ENCODE measurements around the gene SERPINA4.
A peak's percentile ranks its signal among the peaks of the same experiment; 100 is the strongest.

The SERPINA4 gene

DNA sequence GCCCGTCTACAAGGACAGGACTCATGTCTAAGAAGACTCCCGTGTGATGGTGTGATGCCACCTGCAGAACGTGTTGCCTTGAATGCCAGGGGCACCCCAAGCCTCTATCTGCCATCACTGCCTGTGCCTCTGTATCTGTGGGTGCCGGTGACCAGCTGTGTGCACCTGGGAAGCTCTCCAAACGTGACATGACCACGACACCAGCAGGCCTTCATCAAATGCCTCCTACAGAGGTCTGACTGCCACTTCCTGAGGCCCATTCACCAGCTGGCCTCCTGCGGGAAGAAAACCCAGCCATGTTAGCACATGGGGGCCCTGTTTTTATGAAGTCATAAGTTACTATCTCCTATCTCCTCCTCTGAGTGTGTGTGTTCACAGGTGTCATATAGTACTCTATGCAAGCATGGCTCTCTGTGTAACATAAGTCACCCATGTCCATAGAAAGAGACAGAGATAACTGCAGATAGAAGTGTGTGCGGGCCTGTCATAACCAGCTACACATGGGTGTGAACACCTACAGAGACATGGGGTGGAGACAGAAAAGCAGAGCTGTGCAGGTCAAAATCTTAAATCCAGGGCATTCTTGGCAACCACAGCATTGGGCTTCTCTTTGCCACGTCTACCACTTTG lies 18.3 kb upstream of the SERPINA4 start:
- DNase-seq (ENCODE audit: low spot score), result no peak

DNA sequence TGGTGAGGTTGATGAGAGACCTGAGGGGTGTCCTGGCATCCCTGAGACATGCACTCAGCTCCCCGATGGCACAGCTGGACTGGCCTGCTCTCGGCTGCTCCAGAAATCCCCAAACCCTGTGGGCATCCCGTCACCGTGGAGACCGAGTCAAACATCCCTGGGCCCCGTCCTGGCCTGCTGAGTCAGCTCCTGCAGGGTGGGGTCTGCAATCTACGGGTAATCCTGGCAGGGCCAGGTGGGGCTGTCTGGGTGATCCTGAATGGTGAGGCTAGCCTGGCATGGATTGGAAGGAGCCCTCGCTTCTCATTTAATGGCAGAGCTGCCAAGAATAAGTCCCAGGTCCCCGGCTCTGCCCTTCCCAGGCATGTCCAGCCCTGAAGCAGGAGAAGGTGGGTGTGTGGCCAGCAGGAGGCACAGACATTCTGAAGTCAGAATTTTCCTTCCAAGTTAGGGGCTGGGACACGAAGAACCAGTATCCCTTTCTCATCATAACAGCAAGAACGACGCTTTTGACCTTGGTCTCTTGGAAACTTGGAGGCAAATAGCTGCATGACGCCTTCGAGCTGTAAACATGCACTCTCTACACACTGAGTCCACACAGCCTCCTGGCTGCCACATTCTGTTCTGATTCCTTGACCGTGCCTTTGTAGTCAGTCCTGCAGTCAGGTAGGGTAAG lies 17.7 kb upstream of the SERPINA4 start:
- DNase-seq (ENCODE audit: low spot score), result no peak

DNA sequence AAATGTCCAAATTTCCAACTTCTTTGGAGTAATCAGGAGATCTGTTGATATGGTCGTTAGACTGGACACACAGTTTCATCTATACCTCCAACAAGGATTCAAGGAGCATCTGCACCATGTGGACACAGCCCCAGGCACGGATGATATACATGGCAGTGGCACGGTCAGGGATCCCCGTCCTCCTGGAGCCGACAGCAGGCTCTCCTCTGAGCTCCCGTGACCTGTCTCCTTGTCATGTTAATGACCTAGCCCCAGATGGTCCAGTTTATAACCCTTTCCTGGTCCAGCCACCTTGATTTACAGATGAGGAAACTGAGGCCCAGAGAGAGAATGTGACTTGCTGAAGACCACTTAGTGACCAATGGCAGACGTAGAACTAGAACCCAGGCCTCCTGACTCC lies 16.5 kb upstream of the SERPINA4 start:
- no peak for DNase-seq (ENCODE audit: low spot score)

DNA sequence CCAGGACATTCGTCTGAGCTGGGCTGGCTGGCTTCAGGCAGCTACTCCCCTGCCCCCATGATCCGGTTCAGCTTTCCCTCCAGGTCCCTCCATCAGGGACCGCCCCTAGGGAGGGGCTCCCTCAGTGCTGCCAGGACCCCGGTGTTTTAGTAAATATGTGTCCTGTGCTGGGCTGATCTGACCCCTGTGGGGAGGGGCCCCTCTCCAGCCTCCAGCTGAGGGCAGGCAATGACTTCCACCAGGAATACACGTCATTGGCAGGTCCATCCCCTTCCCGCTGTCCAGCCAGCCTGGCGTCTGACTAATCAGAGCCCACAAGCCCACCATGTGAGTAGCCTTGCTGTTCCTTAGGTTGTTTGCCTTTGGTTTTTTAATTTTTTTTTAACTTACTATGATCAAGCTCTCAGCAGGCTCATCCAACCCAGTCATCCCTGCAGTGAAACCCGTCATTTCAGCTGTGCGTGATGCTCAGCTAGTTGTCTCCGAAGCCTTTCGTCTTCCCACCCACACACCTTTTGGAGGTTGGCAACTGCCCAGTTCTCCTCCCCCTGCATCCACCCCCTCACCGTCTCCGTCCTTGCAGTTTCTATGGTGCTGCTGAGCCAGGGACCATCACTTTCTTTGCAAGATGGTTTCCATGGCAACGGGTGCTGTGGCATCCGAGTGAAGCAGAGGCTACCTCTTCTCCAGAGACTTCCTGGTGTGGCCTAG lies 16.0 kb upstream of the SERPINA4 start:
- DNase-seq (ENCODE audit: low spot score), result peak; percentile 8

DNA sequence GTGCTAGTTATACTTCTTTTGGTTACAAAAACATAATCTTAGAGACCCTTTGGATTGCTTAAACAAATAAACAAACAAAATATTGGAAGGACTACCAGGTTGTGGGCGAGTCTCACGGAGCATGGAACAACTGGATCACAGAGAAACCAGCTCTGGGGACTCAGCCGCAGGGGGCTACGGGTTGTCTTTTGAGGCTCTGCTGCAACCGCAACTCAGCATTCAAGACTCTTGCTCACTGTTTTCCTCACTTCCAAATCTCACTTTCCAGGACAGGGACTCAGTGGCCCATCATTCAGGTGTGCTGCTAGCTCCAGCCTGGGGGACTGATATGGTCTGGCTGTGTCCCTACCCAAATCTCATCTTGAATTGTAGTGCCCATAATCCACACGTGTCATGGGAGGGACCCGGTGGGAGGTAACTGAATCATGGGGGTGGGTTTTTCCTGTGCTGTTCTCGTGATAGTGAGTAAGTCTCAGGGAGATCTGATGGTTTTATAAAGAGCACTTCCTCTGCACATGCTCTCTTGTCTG lies 14.0 kb upstream of the SERPINA4 start:
- DNase-seq (ENCODE audit: low spot score), result no peak

DNA sequence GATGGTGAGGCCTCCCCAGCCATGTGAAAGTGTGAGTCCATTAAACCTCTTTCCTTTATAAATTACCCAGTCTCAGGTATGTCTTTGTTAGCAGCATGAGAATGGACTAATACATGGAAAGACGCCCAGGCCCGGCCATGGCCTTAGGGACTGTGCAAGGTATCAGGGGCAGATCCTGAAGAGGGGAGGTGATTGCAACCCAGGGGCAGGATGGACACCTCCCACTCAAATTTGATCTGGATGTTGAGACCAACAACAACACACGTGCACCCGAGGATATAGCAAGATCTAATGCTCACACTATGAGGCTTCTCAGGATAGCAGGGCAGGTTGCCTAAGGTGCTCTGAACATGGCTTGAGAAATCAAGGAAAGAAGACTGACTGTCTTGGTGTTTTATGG lies 13.5 kb upstream of the SERPINA4 start:
- no peak for DNase-seq (ENCODE audit: low spot score)

DNA sequence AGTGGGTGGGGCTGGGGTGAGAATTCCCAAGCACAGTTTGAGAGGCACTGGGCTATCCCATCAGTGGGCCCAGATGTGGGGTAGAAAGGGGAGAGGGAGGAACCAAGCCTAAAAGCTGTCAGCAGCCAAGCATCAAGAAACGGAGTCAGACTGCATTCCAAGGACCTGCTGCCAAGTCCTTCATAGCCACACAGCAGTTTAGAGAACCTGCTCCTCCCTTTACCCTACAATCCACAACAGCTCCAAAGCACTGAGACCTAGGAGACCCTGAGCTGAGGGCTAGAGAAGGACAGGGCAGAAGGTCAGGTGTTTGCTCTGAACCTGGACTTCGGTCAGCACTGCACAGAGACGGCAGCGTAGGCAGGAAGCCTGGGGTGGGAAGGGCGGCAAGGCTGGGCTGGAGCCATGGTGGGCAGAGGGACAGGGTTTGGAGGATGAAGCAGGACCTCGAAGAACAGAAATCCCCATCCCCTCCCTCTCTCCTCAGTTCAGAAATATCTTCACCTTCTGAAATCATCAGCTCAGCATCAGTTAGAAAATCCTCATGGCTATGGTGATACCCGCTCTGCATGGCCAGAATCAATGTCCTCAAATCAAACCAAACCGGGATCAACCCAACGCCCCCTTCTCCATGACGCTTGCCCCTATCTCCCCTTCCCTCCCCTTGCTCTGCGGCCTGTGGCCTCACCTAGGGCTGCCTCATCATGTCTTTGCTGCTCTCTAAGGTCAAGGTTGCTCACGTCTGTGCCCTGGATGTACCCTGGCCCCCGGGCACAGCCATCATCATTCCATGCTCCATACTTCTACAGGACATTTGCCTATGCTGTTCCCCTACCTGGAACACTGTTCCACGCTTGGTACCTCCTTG lies 12.9 kb upstream of the SERPINA4 start:
- DNase-seq (ENCODE audit: low spot score), result no peak

DNA sequence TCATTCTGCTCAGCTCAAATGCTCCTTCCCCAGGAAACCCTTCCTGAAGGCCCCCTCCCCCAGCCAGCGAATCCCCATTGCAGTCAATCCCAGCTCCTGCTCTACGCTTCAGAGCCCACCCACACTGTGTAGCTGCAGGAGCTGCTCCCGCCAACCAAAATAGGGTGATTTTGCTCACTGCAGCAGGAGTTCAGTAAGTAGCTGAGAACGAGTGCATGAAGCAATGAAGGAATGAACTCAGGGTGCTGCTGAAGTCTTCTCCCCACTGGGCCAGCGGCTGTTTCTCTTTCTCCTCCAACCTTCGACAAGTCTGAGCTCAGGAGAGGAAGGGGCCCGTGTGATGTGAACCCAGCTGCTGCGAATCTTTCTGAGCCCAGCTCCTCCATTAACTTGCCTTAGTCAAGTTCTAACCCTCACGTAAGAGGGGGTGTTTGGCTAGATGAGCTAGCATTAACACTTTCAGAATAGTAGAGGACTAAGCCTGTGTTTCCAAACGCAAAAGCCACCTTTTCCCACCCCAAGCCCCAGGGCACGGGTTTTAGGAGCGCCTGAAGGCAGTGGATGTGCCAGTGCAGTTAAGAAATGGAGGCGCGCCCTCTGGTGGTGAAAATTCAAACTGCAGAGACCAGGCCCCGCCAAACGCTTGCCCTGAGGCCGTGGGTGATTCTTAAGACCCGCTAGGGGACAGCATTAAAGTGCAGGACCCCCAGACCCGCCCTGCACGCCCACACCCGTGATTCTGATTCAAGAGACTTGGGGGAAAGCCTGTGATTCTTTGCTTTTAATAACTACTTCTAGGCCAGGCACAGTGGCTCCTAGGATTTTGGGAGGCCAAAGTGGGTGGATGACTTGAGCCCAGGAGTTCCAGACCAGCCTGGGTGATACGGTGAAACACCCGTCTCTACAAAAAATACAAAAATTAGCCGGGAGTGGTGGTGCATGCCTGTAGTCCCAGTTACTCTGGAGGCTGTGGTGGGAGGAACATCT lies 11.9 kb upstream of the SERPINA4 start:
- DNase-seq (ENCODE audit: low spot score), result peak; percentile 20

DNA sequence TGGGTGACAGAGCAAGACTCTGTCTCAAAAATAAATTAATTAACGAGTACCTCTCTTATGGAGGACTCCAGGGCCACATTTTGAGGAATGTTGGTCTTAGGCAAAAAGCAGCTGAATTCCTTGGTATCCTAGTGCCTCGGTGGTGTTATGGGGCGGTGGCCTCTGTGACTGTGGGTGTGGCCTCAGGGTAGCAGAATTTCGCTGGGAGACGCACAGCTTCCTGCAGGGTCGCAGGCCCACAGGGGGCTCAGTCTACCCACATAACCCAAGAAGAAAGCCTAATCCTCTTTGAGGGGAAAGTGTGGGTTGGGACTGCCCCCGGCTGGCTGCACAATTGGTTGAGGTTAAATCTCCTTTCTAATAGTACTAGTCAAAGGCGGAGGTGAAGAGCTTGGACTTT lies 11.2 kb upstream of the SERPINA4 start:
- no peak for DNase-seq (ENCODE audit: low spot score)

DNA sequence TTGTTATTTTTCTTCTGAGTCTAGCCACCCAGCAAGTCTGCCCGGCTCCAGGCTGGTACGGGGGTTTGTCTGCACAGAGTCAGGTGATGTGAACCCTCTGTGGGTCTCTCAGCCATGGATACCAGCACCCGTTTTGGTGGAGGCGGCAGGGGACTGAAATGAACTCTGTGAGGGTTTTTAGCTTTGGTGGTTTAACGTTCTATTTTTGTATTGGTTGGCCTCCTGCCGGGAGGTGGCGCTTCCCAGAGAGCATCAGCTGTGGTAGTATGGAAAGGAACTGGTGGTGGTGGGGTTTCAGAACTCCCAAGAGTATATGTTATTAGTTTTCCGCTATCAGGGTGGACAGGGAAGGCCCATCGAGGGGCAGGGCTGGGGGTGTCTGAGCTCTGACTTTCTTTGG lies 5.3 kb upstream of the SERPINA4 start:
- no peak for DNase-seq (ENCODE audit: low spot score)

DNA sequence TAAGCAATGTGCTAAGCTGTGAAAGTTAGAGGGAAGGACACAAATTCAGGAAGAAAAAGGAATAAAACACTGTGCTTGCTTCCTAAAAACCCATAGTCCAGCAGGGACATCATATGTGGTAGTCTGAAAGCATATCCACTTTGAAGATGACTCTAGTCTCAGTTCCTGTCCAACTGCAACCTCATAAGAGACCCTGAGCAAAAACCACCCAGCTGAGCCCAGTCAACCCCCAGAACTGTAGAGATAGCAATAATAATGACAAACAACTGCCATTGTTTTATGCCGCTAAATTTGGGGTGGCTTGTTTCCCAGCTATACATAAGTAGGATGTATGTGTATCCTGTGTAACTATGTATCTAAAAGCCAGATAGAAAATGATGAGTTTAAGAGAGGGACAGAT lies 3.9 kb upstream of the SERPINA4 start:
- DNase-seq (ENCODE audit: low spot score), result no peak

DNA sequence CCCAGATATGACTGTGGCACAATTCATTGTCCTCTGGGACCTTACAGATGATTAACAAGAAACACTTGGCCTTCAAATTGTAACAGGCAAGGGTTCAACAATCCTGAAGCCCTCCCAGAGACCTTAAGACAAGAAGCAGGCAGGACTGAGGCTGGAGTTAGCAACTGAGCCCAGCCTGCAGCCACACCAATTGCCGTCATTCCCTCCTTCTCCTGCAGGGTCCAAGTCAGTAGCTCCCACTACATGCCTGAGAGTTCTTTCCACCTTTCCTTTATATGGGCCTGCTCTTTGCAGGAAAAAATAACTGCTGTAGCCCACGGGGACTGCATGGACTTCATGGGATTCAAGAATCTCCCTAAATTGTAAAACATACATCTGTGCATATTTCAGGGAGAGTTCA lies 2.4 kb upstream of the SERPINA4 start:
- no peak for DNase-seq (ENCODE audit: low spot score)

DNA sequence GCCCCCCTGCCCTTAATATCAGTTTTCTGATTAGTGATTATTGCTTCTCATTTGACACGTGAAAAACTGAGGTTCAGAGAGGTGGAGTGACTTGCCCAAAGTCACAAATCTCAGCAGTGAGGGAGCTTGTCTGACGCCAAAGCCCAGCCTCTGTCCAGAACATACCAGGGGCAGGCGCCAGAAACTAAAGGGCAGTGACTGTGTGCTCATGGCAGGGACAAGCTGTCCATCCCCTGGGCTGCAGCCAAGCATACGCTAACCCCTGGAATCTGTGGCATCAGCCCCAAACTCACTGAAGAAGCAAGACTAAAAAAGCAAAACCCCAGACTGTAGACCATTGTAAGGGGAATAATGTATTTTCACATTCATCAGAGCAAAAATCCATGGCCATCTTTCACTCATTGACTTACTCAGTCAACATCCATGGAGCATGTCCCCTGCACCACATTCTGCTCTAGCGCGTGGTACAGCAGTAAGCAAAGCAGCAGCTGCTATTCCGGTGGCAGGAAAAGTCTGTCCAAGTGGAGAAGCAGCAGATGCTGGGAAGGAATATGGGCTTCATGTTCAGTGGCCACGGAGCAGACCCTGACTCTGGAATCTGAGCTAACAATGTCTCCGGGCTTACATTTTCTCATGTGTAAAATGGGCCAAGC lies 1.5 kb upstream of the SERPINA4 start:
- DNase-seq (ENCODE audit: low spot score), result no peak

DNA sequence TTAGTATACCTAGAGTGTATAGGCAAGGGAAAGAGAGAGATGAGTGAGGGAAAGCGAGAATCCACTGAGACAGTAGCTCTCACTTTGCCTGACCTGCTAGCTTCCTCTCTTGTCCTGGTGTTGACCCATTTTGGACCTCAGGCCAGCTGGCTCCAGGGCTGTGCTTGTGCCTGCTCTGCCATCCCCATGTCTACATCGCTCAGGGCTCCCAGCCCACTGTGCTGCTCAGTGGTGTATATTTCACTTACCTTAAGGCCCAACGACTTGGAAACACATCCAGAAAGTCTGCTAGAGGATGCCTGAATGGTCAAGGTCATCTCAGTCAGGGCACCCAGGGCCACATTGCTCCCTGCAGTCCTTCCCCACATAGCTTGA lies 964 bp upstream of the SERPINA4 start:
- no peak for DNase-seq (ENCODE audit: low spot score)

DNA sequence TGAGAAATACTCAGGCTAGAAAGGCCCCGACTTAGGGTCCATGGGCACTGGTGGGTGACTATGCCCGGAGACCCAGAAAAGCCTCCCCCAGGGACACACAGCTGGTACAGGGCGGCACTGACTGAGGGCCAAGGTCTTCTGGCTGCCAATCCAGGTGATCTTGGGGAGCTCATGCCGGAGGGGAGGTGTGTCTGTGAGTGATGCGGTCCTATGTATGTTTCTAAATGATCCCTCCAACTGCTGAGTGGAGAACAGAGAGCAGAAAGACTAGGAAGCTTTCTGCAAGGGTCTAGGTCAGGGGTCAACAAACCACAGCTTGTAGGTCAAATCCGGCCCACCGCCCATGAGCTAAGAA lies 391 bp downstream of the SERPINA4 start:
- DNase-seq (ENCODE audit: low spot score), result no peak

DNA sequence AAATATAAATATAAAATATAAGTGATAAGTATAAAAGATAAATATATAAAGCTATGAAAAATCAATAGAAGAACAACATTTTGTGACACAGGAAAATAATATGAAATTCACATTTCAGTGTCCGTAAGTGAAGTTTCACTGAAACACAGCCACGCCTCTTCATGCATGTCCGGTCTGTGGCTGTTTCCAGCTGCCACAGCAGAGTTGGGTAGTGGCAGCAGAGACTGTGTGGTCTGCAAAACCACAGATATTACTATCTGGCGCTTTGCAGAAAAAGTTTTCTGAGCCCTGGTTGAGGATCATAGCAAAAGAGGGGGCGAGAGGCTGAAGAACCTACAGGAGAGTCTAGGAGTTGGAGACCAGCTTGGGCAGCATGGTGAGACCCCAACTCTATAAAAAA lies 780 bp downstream of the SERPINA4 start:
- DNase-seq (ENCODE audit: low spot score), result no peak

DNA sequence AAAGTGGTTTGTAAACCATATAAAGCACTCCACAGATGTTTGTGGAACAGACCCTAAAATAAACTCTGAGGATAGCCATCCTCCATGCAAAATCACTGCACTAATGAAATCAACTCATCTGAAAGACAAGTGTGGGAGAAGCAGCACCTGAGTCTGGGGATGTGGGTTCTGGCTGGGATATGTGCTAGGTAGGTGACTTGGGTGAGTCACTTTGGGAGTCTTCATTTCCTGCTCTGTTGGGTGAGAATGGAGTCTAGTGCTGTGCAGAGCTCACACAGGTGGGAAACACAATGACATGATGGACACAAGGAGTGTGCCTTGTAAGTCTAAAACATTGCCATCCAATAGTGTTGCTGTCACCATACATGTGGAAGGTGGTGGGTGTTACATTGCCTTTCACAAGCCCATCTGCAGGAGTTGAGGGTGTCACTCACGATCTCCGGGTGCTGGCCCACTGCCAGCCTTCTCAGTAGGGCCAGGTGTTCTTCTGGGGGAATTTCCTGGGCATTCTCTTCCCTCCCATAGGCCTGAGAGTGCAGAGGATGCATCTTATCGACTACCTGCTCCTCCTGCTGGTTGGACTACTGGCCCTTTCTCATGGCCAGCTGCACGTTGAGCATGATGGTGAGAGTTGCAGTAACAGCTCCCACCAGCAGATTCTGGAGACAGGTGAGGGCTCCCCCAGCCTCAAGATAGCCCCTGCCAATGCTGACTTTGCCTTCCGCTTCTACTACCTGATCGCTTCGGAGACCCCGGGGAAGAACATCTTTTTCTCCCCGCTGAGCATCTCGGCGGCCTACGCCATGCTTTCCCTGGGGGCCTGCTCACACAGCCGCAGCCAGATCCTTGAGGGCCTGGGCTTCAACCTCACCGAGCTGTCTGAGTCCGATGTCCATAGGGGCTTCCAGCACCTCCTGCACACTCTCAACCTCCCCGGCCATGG lies 2.0 kb downstream of the SERPINA4 start:
- no peak for DNase-seq (ENCODE audit: low spot score)

DNA sequence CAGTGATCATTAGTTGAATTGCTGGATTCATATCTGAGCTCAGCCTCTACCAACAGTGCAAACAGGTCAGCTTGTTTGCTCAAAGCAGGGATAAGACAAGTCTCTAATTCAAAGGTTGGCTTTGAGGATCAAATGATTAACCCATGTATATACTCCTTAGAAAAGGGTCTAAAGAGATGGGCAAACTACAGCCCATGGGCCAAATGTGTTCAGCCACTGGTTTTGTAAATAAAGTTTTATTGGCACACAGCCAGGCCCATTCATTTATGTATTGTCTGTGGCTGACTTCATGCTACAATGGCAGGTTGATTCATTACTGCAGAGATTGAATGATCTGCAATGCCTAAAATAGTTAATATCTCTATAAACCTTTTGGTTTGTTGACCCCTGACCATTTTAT lies 3.1 kb downstream of the SERPINA4 start:
- no peak for DNase-seq (ENCODE audit: low spot score)

DNA sequence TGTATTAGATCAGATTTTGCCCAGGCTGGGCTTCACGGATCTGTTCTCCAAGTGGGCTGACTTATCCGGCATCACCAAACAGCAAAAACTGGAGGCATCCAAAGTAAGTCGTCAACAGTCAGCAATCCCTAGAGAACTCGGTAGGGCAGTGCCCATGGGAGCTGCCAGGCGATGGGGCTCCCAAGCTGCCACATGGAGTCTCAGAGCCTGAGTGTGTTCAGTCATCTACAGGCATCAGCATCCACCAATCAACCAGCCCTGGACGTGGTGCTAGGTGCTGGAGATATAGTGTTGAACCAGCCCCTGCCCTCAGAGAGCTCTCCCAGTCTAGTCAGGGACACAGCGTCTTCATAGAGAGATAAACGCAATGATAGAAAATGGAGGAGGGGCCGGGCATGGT lies 6.9 kb downstream of the SERPINA4 start:
- no peak for DNase-seq (ENCODE audit: low spot score)

All from putamen (tissue), 1 donor.